Measurements from ENCODE around the gene TRIM38.
"Not testable (repeated sequence)": the region's sequence is repeated elsewhere in the genome, so short reads cannot be mapped to it uniquely, and the experiment has no call there.

Gene TRIM38

GRCh38 chr6:25995507-25995906 lies 32.9 kb downstream of the TRIM38 start:
- Histone ChIP-seq H3K27ac (ENCODE audit: poor library complexity, severe bottlenecking) (no peak overlapping the region), H3K27me3 (ENCODE audit: insufficient read depth, poor library complexity, severe bottlenecking) (no peaks in the 10 kb centered on the region), H3K4me3 (ENCODE audit: severe bottlenecking) (no peak overlapping the region), H3K36me3 (ENCODE audit: low read depth) (peaks cover 11% of the 10 kb centered on the region), H3K4me1 (ENCODE audit: insufficient read depth, poor library complexity, severe bottlenecking) (peaks cover 5% of the 10 kb centered on the region), H3K9me3 (ENCODE audit: severe bottlenecking) (no peaks in the 10 kb centered on the region)
- DNase-seq (ENCODE audit: low spot score): no peak
- ATAC-seq (ENCODE audit: low read depth): no peak
- no peak for TF ChIP-seq CTCF (IDR thresholded peaks at IDR 0.05; ENCODE audit: poor library complexity, severe bottlenecking)

- no peak for DNase-seq (ENCODE audit: low spot score)
- Histone ChIP-seq H3K4me3 (ENCODE audit: severe bottlenecking) (no peak overlapping the region), H3K27ac (ENCODE audit: poor library complexity, severe bottlenecking) (no peak overlapping the region), H3K27me3 (ENCODE audit: insufficient read depth, poor library complexity, severe bottlenecking) (no peaks in the 10 kb centered on the region), H3K4me1 (ENCODE audit: insufficient read depth, poor library complexity, severe bottlenecking) (peaks cover 5% of the 10 kb centered on the region), H3K36me3 (ENCODE audit: low read depth) (peaks cover 11% of the 10 kb centered on the region), H3K9me3 (ENCODE audit: severe bottlenecking) (no peaks in the 10 kb centered on the region)
- TF ChIP-seq CTCF (IDR thresholded peaks at IDR 0.05; ENCODE audit: poor library complexity, severe bottlenecking): no peak
- ATAC-seq (ENCODE audit: low read depth): no peak
Measured at GRCh38 chr6:25997921-25998320, 35.3 kb downstream of the TRIM38 start.

DNA sequence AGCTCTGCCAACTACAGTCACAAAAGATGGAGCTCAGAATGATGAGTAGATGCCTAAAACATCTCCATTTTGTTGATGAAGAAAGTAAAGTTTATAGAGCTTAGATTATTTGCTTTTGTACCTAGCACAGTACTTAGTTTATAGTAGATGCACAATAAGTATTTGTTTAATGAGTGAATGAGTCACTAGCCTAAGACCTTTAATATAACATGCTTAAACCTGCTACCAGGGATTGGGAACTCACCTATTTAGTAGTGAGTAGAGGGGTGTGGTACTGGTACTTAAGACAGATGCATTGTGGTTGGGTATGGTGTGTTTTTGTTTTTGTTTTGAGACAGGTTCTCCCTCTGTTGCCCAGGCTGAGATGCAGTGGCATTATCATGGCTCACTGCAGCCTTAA lies 35.8 kb downstream of the TRIM38 start:
- Histone ChIP-seq H3K9me3 (ENCODE audit: severe bottlenecking) (no peaks in the 10 kb centered on the region), H3K4me1 (ENCODE audit: insufficient read depth, poor library complexity, severe bottlenecking) (peaks cover 1% of the 10 kb centered on the region), H3K27ac (ENCODE audit: poor library complexity, severe bottlenecking) (no peak overlapping the region), H3K4me3 (ENCODE audit: severe bottlenecking) (no peak overlapping the region), H3K36me3 (ENCODE audit: low read depth) (peaks cover 11% of the 10 kb centered on the region), H3K27me3 (ENCODE audit: insufficient read depth, poor library complexity, severe bottlenecking) (no peaks in the 10 kb centered on the region)
- TF ChIP-seq CTCF (IDR thresholded peaks at IDR 0.05; ENCODE audit: poor library complexity, severe bottlenecking): no peak
- ATAC-seq (ENCODE audit: low read depth) (peak; percentile 59; the same call in 2 of the 3 replicates), DNase-seq (ENCODE audit: low spot score) (no peak)

DNA sequence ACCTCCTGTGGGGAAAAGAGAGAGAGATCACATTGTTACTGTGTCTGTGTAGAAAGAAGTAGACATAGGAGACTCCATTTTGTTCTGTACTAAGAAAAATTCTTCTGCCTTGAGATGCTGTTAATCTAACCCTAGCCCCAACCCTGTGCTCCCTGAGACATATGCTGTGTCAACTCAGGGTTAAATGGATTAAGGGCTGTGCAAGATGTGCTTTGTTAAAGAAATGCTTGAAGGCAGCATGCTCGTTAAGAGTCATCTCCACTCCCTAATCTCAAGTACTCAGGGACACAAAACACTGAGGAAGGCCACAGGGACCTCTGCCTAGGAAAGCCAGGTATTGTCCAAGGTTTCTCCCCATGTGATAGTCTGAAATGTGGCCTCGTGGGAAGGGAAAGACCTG lies 36.6 kb downstream of the TRIM38 start:
- H3K4me3 ChIP-seq (ENCODE audit: severe bottlenecking); H3K27ac ChIP-seq (ENCODE audit: poor library complexity, severe bottlenecking); DNase-seq (ENCODE audit: low spot score); H3K27me3 ChIP-seq (ENCODE audit: insufficient read depth, poor library complexity, severe bottlenecking); H3K4me1 ChIP-seq (ENCODE audit: insufficient read depth, poor library complexity, severe bottlenecking); ATAC-seq (ENCODE audit: low read depth); H3K9me3 ChIP-seq (ENCODE audit: severe bottlenecking): not testable (repeated sequence)
- H3K36me3 ChIP-seq (ENCODE audit: low read depth): peaks cover 11% of the 10 kb centered on the region

GRCh38 chr6:26000366-26001144 lies 38.0 kb downstream of the TRIM38 start:
- peaks cover 11% of the 10 kb centered on the region for H3K36me3 ChIP-seq (ENCODE audit: low read depth)
- H3K27me3 ChIP-seq (ENCODE audit: insufficient read depth, poor library complexity, severe bottlenecking): no peaks in the 10 kb centered on the region
- TF ChIP-seq CTCF (IDR thresholded peaks at IDR 0.05; ENCODE audit: poor library complexity, severe bottlenecking): no peak
- no peak for DNase-seq (ENCODE audit: low spot score)
- no peaks in the 10 kb centered on the region for H3K4me1 ChIP-seq (ENCODE audit: insufficient read depth, poor library complexity, severe bottlenecking)
- H3K27ac ChIP-seq (ENCODE audit: poor library complexity, severe bottlenecking): no peak overlapping the region
- no peaks in the 10 kb centered on the region for H3K9me3 ChIP-seq (ENCODE audit: severe bottlenecking)
- no peak overlapping the region for H3K4me3 ChIP-seq (ENCODE audit: severe bottlenecking)
- ATAC-seq (ENCODE audit: low read depth): no peak

Measured in RWPE2 (cell line).